NT2/D1 (cell line): ENCODE measurements around the gene SLAMF6.
"Not testable (repeated sequence)": the region's sequence is repeated elsewhere in the genome, so short reads cannot be mapped to it uniquely, and the experiment has no call there.

Experiments
- DNase-seq: peaks from one replicate; pipeline ENCODE4 v3.0.0-alpha.2; 2011; ENCODE audit warnings: low read depth, low spot score
- H3K27me3 ChIP-seq: 2 replicates; pipeline ENCODE4 v1.6.0; 2011; ENCODE audit warnings: mild to moderate bottlenecking; ENCODE audit not compliant: insufficient read length, insufficient read depth
- H3K36me3 ChIP-seq: 2 replicates; pipeline ENCODE4 v1.6.1; 2011; ENCODE audit warnings: mild to moderate bottlenecking, low read length, mixed read lengths; ENCODE audit not compliant: insufficient read depth, insufficient read length
- H3K4me1 ChIP-seq: 2 replicates; pipeline ENCODE4 v1.5.1; 2011; ENCODE audit not compliant: insufficient read depth, insufficient read length
- H3K4me3 ChIP-seq: 2 replicates; pipeline ENCODE4 v1.5.1; 2011; ENCODE audit warnings: low read depth; ENCODE audit not compliant: insufficient read length
- H3K9ac ChIP-seq: 2 replicates; pipeline ENCODE4 v1.6.0; 2011; ENCODE audit warnings: low read depth; ENCODE audit not compliant: insufficient read length
- H3K9me3 ChIP-seq: 2 replicates; pipeline ENCODE4 v1.5.1; 2011; ENCODE audit warnings: mild to moderate bottlenecking, low read length; ENCODE audit not compliant: insufficient read depth
- SUZ12 ChIP-seq: IDR thresholded peaks from 2 replicates; pipeline ENCODE4 v1.6.1; 2011; ENCODE audit not compliant: insufficient read length, insufficient read depth; ENCODE audit errors: extremely low read depth
- YY1 ChIP-seq: IDR thresholded peaks from 2 replicates; pipeline ENCODE4 v1.6.1; 2011; ENCODE audit not compliant: insufficient read length, insufficient read depth
- ZNF274 ChIP-seq: IDR thresholded peaks from 2 replicates; pipeline ENCODE4 v1.6.1; 2011; ENCODE audit warnings: mild to moderate bottlenecking, low read depth, low read length

SLAMF6 gene

GRCh38 chr1:160522622-160523345 lies at the start of gene SLAMF6:
Gene SLAMF6, minus strand, starts transcription at chr1:160523255. Its CDS starts 63 bp downstream, at chr1:160523192.
- TF ChIP-seq YY1 (no peak), SUZ12 (no peak)
- no peaks in the 10 kb centered on the region for H3K27me3 ChIP-seq

GRCh38 chr1:160570840-160571239 lies 47.8 kb upstream of the SLAMF6 start:
- H3K4me1 ChIP-seq: no peaks in the 10 kb centered on the region
- TF ChIP-seq SUZ12 (no peak), YY1 (no peak), ZNF274 (no peak)
- H3K36me3 ChIP-seq: no peaks in the 10 kb centered on the region
- no peak for DNase-seq
- H3K9ac ChIP-seq: no peak overlapping the region
- no peak overlapping the region for H3K4me3 ChIP-seq
- H3K27me3 ChIP-seq: no peaks in the 10 kb centered on the region
- no peaks in the 10 kb centered on the region for H3K9me3 ChIP-seq

More at GRCh38 chr1:160522622-160523345, at the start of gene SLAMF6:
- Histone ChIP-seq H3K36me3 (no peaks in the 10 kb centered on the region), H3K4me3 (no peak within 1 kb of the TSS), H3K4me1 (peaks cover 5% of the 10 kb centered on the region), H3K9ac (no peak within 1 kb of the TSS), H3K9me3 (no peaks in the 10 kb centered on the region)
- DNase-seq: no peak

- Histone ChIP-seq H3K36me3 (no peaks in the 10 kb centered on the region), H3K9ac (no peak overlapping the region), H3K27me3 (no peaks in the 10 kb centered on the region), H3K9me3 (no peaks in the 10 kb centered on the region), H3K4me3 (no peak overlapping the region), H3K4me1 (no peaks in the 10 kb centered on the region)
- no peak for DNase-seq
- TF ChIP-seq ZNF274 (no peak), YY1 (no peak), SUZ12 (no peak)
Measured at GRCh38 chr1:160569806-160570205, 46.8 kb upstream of the SLAMF6 start.

GRCh38 chr1:160567858-160568682 lies 45.0 kb upstream of the SLAMF6 start:
- H3K9ac ChIP-seq: no peak overlapping the region
- H3K4me1 ChIP-seq: no peaks in the 10 kb centered on the region
- DNase-seq: no peak
- H3K4me3 ChIP-seq: no peak overlapping the region
- TF ChIP-seq SUZ12 (no peak), ZNF274 (no peak), YY1 (no peak)
- no peaks in the 10 kb centered on the region for H3K27me3 ChIP-seq
- H3K9me3 ChIP-seq: peaks cover 5% of the 10 kb centered on the region
- H3K36me3 ChIP-seq: no peaks in the 10 kb centered on the region

- no peaks in the 10 kb centered on the region for H3K4me1 ChIP-seq
Measured at GRCh38 chr1:160567341-160567740, 44.3 kb upstream of the SLAMF6 start.

GRCh38 chr1:160565564-160565963 lies 42.5 kb upstream of the SLAMF6 start:
- no peak overlapping the region for H3K4me3 ChIP-seq
- H3K9me3 ChIP-seq: peaks cover 12% of the 10 kb centered on the region
- no peak for TF ChIP-seq YY1
- TF ChIP-seq SUZ12: no peak
- no peak for TF ChIP-seq ZNF274
- DNase-seq: no peak
- H3K36me3 ChIP-seq: no peaks in the 10 kb centered on the region
- H3K9ac ChIP-seq: no peak overlapping the region
- H3K27me3 ChIP-seq: no peaks in the 10 kb centered on the region
- no peaks in the 10 kb centered on the region for H3K4me1 ChIP-seq

More at GRCh38 chr1:160567341-160567740, 44.3 kb upstream of the SLAMF6 start:
- TF ChIP-seq YY1 (no peak), SUZ12 (no peak)
- Histone ChIP-seq H3K27me3 (no peaks in the 10 kb centered on the region), H3K36me3 (no peaks in the 10 kb centered on the region), H3K9me3 (peaks cover 8% of the 10 kb centered on the region), H3K9ac (no peak overlapping the region), H3K4me3 (no peak overlapping the region)
- no peak for DNase-seq

- H3K4me1 ChIP-seq, DNase-seq, H3K4me3 ChIP-seq, H3K36me3 ChIP-seq, H3K9ac ChIP-seq, H3K27me3 ChIP-seq: not testable (repeated sequence)
- peaks cover 21% of the 10 kb centered on the region for H3K9me3 ChIP-seq
Measured at GRCh38 chr1:160563230-160563629, 40.2 kb upstream of the SLAMF6 start.

GRCh38 chr1:160562745-160563144 lies 39.7 kb upstream of the SLAMF6 start:
- H3K9me3 ChIP-seq: peaks cover 21% of the 10 kb centered on the region
- not testable (repeated sequence) for H3K4me3 ChIP-seq, H3K4me1 ChIP-seq

More at GRCh38 chr1:160562745-160563144, 39.7 kb upstream of the SLAMF6 start:
- not testable (repeated sequence) for H3K9ac ChIP-seq, DNase-seq, H3K36me3 ChIP-seq, H3K27me3 ChIP-seq
